ENCODE measurements around the gene EHMT2. TPM values are rescaled to one million over a fixed set of nuclear protein-coding genes. Genes with fewer than 3 reads are reported as not detected.

Gene EHMT2
- total RNA-seq (53.7 and 54.3 TPM in 2 replicates), polyA plus RNA-seq (53.3 and 56.4 TPM in 2 replicates), polyA minus RNA-seq (60.5 and 73.6 TPM in 2 replicates), Bru-seq, nascent RNA (percentile 60 among the genes with signal in this experiment), BruChase-seq, experiment 1, labeled RNA remaining after a 6-hour chase (percentile 83 among the genes with signal in this experiment), BruChase-seq, experiment 2, labeled RNA remaining after a 2-hour chase (percentile 74 among the genes with signal in this experiment)
- polyA plus RNA-seq (2011; cell fraction: cytosol; rRNA removed), result 44.1 and 44.3 TPM in 2 replicates
- polyA plus RNA-seq (2011; cell fraction: nucleus; rRNA removed), result 136 and 153 TPM in 2 replicates
- polyA plus RNA-seq (2012), result 35.4 and 38.2 TPM in 2 replicates
- polyA minus RNA-seq (2011; cell fraction: cytosol; rRNA and poly(A)+ RNA removed), result 36.8 TPM
- polyA minus RNA-seq (2011; cell fraction: nucleus; rRNA and poly(A)+ RNA removed), result 23.7 and 36.3 TPM in 2 replicates
- long read RNA-seq, transcript EHMT2-203 (28 exons, 3,965 nt), result major isoform, 19 of 69 reads
- long read RNA-seq, partial matches to known transcripts, result 15 of 69 reads
- long read RNA-seq, other reads (novel, unspliced or antisense), result 25 of 69 reads

DNA sequence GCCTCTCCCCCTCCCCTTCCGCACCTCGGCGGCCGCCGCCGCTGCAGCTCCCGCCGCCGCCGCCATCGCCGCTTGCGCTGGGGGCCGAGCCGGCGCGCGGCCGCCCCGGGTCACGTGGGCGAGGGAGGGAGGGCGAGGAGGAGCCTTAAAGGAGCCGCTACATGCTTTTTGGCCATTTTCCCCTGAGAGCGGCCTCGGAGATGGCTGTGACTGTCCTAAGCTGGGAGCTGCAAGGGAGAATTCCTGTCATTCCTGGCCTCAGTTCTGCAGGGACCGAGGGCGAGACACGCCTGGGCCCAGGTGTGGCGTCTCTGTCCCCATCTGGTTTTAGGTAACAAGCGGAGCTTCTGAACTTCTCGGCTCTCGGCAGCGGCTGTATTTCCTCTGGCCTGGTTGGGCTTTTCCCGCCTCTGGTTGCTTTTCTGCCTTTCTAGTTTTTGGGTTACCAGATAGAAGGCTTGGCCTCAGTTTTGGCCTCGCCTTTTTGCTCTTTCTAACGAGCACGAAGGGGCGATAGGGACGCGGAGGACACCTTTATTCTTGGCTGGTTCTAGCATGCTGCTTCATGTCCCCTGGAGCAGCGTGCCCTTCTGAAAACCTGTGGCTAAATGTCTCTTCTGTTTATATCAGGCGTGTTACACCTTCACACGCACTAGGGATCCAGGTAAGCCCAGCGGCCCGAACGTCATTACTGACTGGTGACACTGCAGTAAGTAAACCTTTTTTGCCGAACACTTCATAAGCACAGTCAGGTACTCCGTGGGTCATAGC, at the start of gene EHMT2:
Gene EHMT2 (minus strand): TSS at position 87 of the 771 bp plus-strand sequence. CDS start 21 bp downstream, at position 66.
- H3K79me2 ChIP-seq (ENCODE audit: control insufficient read depth, insufficient read depth, low read length), result no peaks in the 10 kb centered on the region
- no peaks in the 10 kb centered on the region for H3K9me1 ChIP-seq (replicated peaks; ENCODE audit: control insufficient read depth, extremely low read depth, insufficient read depth, low read length)
- peaks cover 0 to 8% of the 10 kb centered on the region in 2 experiments for H3K36me3 ChIP-seq (ENCODE audit: control insufficient read depth in 2 of 2, extremely low read depth in 1 of 2, insufficient read depth in 2 of 2, low read length in 2 of 2)
- intact Hi-C loops (cut with micrococcal nuclease), result loop anchor here (5.0 kb wide), 1 partner anchor 65 kb away; no protein-coding TSS in a partner anchor
- TF ChIP-seq POLR2A (IDR thresholded peaks at IDR 0.05; ENCODE audit: low read depth, low read length), result peak; percentile 48
- TF ChIP-seq, protein P1, sequence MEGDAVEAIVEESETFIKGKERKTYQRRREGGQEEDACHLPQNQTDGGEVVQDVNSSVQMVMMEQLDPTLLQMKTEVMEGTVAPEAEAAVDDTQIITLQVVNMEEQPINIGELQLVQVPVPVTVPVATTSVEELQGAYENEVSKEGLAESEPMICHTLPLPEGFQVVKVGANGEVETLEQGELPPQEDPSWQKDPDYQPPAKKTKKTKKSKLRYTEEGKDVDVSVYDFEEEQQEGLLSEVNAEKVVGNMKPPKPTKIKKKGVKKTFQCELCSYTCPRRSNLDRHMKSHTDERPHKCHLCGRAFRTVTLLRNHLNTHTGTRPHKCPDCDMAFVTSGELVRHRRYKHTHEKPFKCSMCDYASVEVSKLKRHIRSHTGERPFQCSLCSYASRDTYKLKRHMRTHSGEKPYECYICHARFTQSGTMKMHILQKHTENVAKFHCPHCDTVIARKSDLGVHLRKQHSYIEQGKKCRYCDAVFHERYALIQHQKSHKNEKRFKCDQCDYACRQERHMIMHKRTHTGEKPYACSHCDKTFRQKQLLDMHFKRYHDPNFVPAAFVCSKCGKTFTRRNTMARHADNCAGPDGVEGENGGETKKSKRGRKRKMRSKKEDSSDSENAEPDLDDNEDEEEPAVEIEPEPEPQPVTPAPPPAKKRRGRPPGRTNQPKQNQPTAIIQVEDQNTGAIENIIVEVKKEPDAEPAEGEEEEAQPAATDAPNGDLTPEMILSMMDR (IDR thresholded peaks at IDR 0.05; ENCODE audit: extremely low read depth in 1 of 2, insufficient read depth in 1 of 2, low read depth in 1 of 2, low read length in 2 of 2), result no peak
- TF ChIP-seq MAX (IDR thresholded peaks at IDR 0.05; ENCODE audit: insufficient read depth, insufficient read length), result peak; percentile 88
- TSS peak; percentile 80 for BruUV-seq (replicated peaks)
- peak within 1 kb of the TSS; percentile 1 for H3K27ac ChIP-seq (ENCODE audit: insufficient read depth, low read depth, low read length)
- peaks cover 12% of the 10 kb centered on the region for H3K4me1 ChIP-seq (ENCODE audit: control insufficient read depth, extremely low read depth, insufficient read depth, low read length)
- ChIA-PET CTCF (interaction anchor here (0.7 to 2.4 kb wide), 9 partner anchors 9 to 941 kb away, joined by 3 to 31 read pairs (median 4); partner anchors contain the start of genes NELFE, NEU1, SKIC2 and TAP2), POLR2A (interaction anchor here (0.6 to 1.9 kb wide), 4 partner anchors 14 to 71 kb away, joined by 3 to 7 read pairs (median 6); partner anchors contain the start of genes HSPA1B and NEU1)
- dilution Hi-C loops (cut with MboI; ENCODE audit: extremely low pct_ligation_motif_present, low sequenced_read_pairs), result no loop called here
- FAIRE-seq (peak; percentile 80), DNase-seq (ENCODE audit: low read depth, low spot score) (peak; percentile 82)
- H3K9ac ChIP-seq (replicated peaks; ENCODE audit: extremely low read depth, insufficient read depth, low read length), result peak within 1 kb of the TSS; percentile 71
- H4K20me1 ChIP-seq (replicated peaks; ENCODE audit: control insufficient read depth, extremely low read depth, insufficient read depth, low read length), result no peaks in the 10 kb centered on the region
- H3K4me3 ChIP-seq (replicated peaks in 1 of 3; ENCODE audit: insufficient read depth in 1 of 3, low read depth in 1 of 3, low read length in 3 of 3), result peak within 1 kb of the TSS; percentile 57 to 75 (median 69)
- H2AFZ ChIP-seq (ENCODE audit: low read depth, low read length), result peak within 1 kb of the TSS; percentile 78
- H3K9me3 ChIP-seq (replicated peaks; ENCODE audit: control insufficient read depth, insufficient read depth, low read length), result no peaks in the 10 kb centered on the region
- no peaks in the 10 kb centered on the region for H3K27me3 ChIP-seq (ENCODE audit: control insufficient read depth in 2 of 2, insufficient read depth in 2 of 2, low read length in 2 of 2)
- peak within 1 kb of the TSS; percentile 97 for H3K4me2 ChIP-seq (ENCODE audit: insufficient read depth, low read length)
